DOHH2 (cell line): ENCODE measurements around the gene GLI3.

Experiments used
- H3F3A ChIP-seq: fragments of 200-600 bp; sonication (generic), shearing (Covaris generic); 2 replicates; pipeline ENCODE4 v1.6.0; 2016; ENCODE audit warnings: antibody characterized with exemption, mild to moderate bottlenecking; ENCODE audit not compliant: control insufficient read depth, insufficient read depth
- H3K27ac ChIP-seq: fragments of 200-600 bp; sonication (generic); 2 replicates; pipeline ENCODE4 v1.5.1; 2014; ENCODE audit warnings: low read depth, mild to moderate bottlenecking, low read length, moderate library complexity
- H3K27me3 ChIP-seq: fragments of 200-600 bp; sonication (generic); 2 replicates; pipeline ENCODE4 v1.6.1; 2014; ENCODE audit warnings: mild to moderate bottlenecking, low read length, mixed read lengths; ENCODE audit not compliant: control insufficient read depth
- H3K36me3 ChIP-seq: fragments of 200-600 bp; sonication (generic); 2 replicates; pipeline ENCODE4 v1.6.1; 2014; ENCODE audit warnings: mild to moderate bottlenecking, low read length, moderate library complexity, mixed read lengths; ENCODE audit not compliant: control insufficient read depth
- H3K4me1 ChIP-seq: fragments of 200-600 bp; sonication (generic); 2 replicates; pipeline ENCODE4 v1.6.1; 2014; ENCODE audit warnings: mild to moderate bottlenecking, low read length, mixed read lengths; ENCODE audit not compliant: control insufficient read depth
- H3K4me2 ChIP-seq: fragments of 200-600 bp; sonication (generic); 2 replicates; pipeline ENCODE4 v1.6.0; 2014; ENCODE audit warnings: mild to moderate bottlenecking, low read length, moderate library complexity
- H3K4me3 ChIP-seq: fragments of 200-600 bp; sonication (generic); 2 replicates; pipeline ENCODE4 v1.5.1; 2014; ENCODE audit warnings: mild to moderate bottlenecking, low read length, mixed read lengths
- H3K79me2 ChIP-seq: fragments of 200-600 bp; sonication (generic); 2 replicates; pipeline ENCODE4 v1.6.1; 2014; ENCODE audit warnings: mild to moderate bottlenecking, low read length, mixed read lengths; ENCODE audit not compliant: control insufficient read depth
- H3K9me2 ChIP-seq: fragments of 200-600 bp; sonication (generic); replicated peaks from 2 replicates; pipeline ENCODE4 v1.6.1; 2014; ENCODE audit warnings: mild to moderate bottlenecking, low read length, mixed read lengths; ENCODE audit not compliant: control insufficient read depth
- H3K9me3 ChIP-seq: fragments of 200-600 bp; sonication (generic); 2 replicates; pipeline ENCODE4 v1.6.1; 2014; ENCODE audit warnings: antibody characterized with exemption, low read length, mixed read lengths; ENCODE audit not compliant: control insufficient read depth, insufficient read depth
- H4K20me1 ChIP-seq: fragments of 200-600 bp; sonication (generic); 2 replicates; pipeline ENCODE4 v1.6.0; 2014; ENCODE audit warnings: low read depth, mild to moderate bottlenecking, antibody characterized with exemption, low read length, moderate library complexity; ENCODE audit not compliant: control insufficient read depth, insufficient read depth
- CTCF ChIP-seq: fragments of 200-600 bp; sonication (generic); IDR thresholded peaks from one replicate; pipeline ENCODE4 v1.5.1; 2014; ENCODE audit warnings: antibody characterized with exemption, mild to moderate bottlenecking, low read depth, low read length; ENCODE audit not compliant: poor library complexity, severe bottlenecking
- EZH2phosphoT487 ChIP-seq: fragments of 200-600 bp; sonication (generic); IDR thresholded peaks from 2 replicates; pipeline ENCODE4 v1.6.1; 2017; ENCODE audit warnings: borderline replicate concordance, mild to moderate bottlenecking, antibody characterized with exemption, low read length, moderate library complexity, mixed read lengths

Gene GLI3

GRCh38 chr7:42247301-42247700, 10.3 kb upstream of the GLI3 start:
- H3K36me3 ChIP-seq = no peaks in the 10 kb centered on the region
- H3K4me1 ChIP-seq = no peaks in the 10 kb centered on the region
- H3K79me2 ChIP-seq = no peaks in the 10 kb centered on the region
- H3K4me3 ChIP-seq = no peak overlapping the region
- no peaks in the 10 kb centered on the region for H3F3A ChIP-seq
- H3K9me3 ChIP-seq = no peaks in the 10 kb centered on the region
- TF ChIP-seq EZH2phosphoT487 (no peak), CTCF (no peak)
- H4K20me1 ChIP-seq = no peaks in the 10 kb centered on the region
- no peak overlapping the region for H3K27ac ChIP-seq
- no peaks in the 10 kb centered on the region for H3K9me2 ChIP-seq
- 0 out of 2 replicates have a peak, but pooled peaks cover 2% of the 10 kb centered on the region for H3K27me3 ChIP-seq
- no peak overlapping the region for H3K4me2 ChIP-seq

- Histone ChIP-seq H3K9me2 (no peaks in the 10 kb centered on the region), H3K36me3 (no peaks in the 10 kb centered on the region), H3K4me3 (no peak overlapping the region), H3K27ac (no peak overlapping the region), H3K4me1 (no peaks in the 10 kb centered on the region), H3K4me2 (no peak overlapping the region), H3K27me3 (0 out of 2 replicates have a peak, but pooled peaks cover 5% of the 10 kb centered on the region), H3K9me3 (no peaks in the 10 kb centered on the region), H4K20me1 (no peaks in the 10 kb centered on the region), H3F3A (no peaks in the 10 kb centered on the region), H3K79me2 (no peaks in the 10 kb centered on the region)
- no peak for TF ChIP-seq CTCF
Measured at GRCh38 chr7:42244828-42245227, 7.8 kb upstream of the GLI3 start.

GRCh38 chr7:42242381-42242780, 5.4 kb upstream of the GLI3 start:
- Histone ChIP-seq H3F3A (no peaks in the 10 kb centered on the region), H3K9me2 (no peaks in the 10 kb centered on the region), H3K27me3 (peaks cover 17% of the 10 kb centered on the region), H3K4me3 (no peak overlapping the region), H3K36me3 (no peaks in the 10 kb centered on the region), H3K9me3 (no peaks in the 10 kb centered on the region), H3K79me2 (no peaks in the 10 kb centered on the region), H3K4me1 (no peaks in the 10 kb centered on the region), H4K20me1 (no peaks in the 10 kb centered on the region), H3K27ac (no peak overlapping the region), H3K4me2 (no peak overlapping the region)
- no peak for TF ChIP-seq EZH2phosphoT487
- no peak for TF ChIP-seq CTCF

- H3K4me1 ChIP-seq = no peaks in the 10 kb centered on the region
- H3K4me3 ChIP-seq = no peak overlapping the region
- peaks cover 24% of the 10 kb centered on the region for H3K27me3 ChIP-seq
- no peaks in the 10 kb centered on the region for H3K9me2 ChIP-seq
- no peaks in the 10 kb centered on the region for H3F3A ChIP-seq
- no peaks in the 10 kb centered on the region for H3K79me2 ChIP-seq
- no peaks in the 10 kb centered on the region for H3K9me3 ChIP-seq
- no peak overlapping the region for H3K4me2 ChIP-seq
- H3K36me3 ChIP-seq = no peaks in the 10 kb centered on the region
- TF ChIP-seq EZH2phosphoT487 = no peak
- TF ChIP-seq CTCF = no peak
- no peak overlapping the region for H3K27ac ChIP-seq
- no peaks in the 10 kb centered on the region for H4K20me1 ChIP-seq
Measured at GRCh38 chr7:42241424-42241823, 4.4 kb upstream of the GLI3 start.
